ENCODE measurements around the gene SERPINE2. TPM values are rescaled to one million over a fixed set of nuclear protein-coding genes. Genes with fewer than 3 reads are reported as not detected.

Gene SERPINE2
- total RNA-seq, 2 donors from 2014 or later, result 1.6 to 4.4 TPM

DNA sequence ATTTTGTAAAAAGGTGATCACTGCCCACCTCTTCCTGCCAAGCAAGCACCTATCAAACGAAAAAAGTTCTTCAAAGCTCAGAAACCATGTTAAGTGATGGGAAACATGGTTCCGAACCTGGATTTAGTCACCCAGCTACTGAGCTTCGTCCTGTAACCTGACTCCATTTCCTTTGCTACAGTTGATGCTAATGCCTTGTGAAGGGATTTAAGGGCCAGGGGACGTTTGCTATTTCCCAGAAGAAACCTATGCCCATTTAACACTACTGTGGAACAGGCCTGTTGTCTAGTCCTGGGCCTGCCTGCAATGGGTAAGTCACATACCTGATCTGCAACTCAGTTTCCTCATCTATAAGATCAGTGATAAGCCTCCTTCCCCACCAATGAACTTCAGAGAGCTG, 14.8 kb downstream of the SERPINE2 start:
- Histone ChIP-seq H3K4me1 (peaks cover 5% of the 10 kb centered on the region), H3K4me3 (no peak overlapping the region), H3K9me3 (no peaks in the 10 kb centered on the region), H3K36me3 (replicated peaks in 1 of 2; ENCODE audit: insufficient read depth in 1 of 2, low read depth in 2 of 2) (no peaks in the 10 kb centered on the region), H3K27ac (no peak overlapping the region), H3K27me3 (no peaks in the 10 kb centered on the region)
- intact Hi-C loops (cut with DNase I), result no loop called here
- DNase-seq (no peak), ATAC-seq (no peak)
- TF ChIP-seq POLR2A (IDR thresholded peaks at IDR 0.05), result no peak
- TF ChIP-seq, protein P1, sequence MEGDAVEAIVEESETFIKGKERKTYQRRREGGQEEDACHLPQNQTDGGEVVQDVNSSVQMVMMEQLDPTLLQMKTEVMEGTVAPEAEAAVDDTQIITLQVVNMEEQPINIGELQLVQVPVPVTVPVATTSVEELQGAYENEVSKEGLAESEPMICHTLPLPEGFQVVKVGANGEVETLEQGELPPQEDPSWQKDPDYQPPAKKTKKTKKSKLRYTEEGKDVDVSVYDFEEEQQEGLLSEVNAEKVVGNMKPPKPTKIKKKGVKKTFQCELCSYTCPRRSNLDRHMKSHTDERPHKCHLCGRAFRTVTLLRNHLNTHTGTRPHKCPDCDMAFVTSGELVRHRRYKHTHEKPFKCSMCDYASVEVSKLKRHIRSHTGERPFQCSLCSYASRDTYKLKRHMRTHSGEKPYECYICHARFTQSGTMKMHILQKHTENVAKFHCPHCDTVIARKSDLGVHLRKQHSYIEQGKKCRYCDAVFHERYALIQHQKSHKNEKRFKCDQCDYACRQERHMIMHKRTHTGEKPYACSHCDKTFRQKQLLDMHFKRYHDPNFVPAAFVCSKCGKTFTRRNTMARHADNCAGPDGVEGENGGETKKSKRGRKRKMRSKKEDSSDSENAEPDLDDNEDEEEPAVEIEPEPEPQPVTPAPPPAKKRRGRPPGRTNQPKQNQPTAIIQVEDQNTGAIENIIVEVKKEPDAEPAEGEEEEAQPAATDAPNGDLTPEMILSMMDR (IDR thresholded peaks at IDR 0.05), result no peak
- WGBS, 2 donors, result 63 to 71% methylated on average over 4 of the region's 4 CpGs

DNA sequence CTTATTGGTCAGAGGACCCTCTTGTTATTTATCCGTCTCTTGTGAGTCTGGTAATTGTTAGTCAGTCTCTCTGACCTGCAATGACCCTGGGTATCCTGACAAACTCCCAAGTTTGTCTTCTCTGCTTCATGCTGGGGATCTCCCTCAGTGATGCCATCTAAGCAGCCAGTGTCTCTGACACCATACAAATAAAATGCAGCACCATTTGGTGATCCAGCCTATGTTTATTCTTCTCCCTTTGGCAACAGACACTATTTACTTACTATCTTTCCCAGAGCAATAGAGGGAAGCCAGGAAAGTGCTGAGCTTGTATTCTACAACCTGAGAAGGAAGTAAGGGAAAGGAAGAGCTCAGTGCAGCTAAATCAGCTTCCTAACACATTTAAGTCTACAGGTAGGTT, 15.9 kb downstream of the SERPINE2 start:
- intact Hi-C loops (cut with DNase I), result no loop called here
- TF ChIP-seq, protein P1 (IDR thresholded peaks at IDR 0.05), result no peak
- TF ChIP-seq POLR2A (IDR thresholded peaks at IDR 0.05), result no peak
- no peak overlapping the region for H3K4me3 ChIP-seq
- no peaks in the 10 kb centered on the region for H3K9me3 ChIP-seq
- H3K27ac ChIP-seq, result no peak overlapping the region
- no peaks in the 10 kb centered on the region for H3K27me3 ChIP-seq
- H3K4me1 ChIP-seq, result peaks cover 5% of the 10 kb centered on the region
- no peaks in the 10 kb centered on the region for H3K36me3 ChIP-seq (replicated peaks in 1 of 2; ENCODE audit: insufficient read depth in 1 of 2, low read depth in 2 of 2)
- DNase-seq, result no peak
- WGBS, 2 donors, result 83 to 100% methylated on average over 1 of the region's 1 CpG
- no peak for ATAC-seq

DNA sequence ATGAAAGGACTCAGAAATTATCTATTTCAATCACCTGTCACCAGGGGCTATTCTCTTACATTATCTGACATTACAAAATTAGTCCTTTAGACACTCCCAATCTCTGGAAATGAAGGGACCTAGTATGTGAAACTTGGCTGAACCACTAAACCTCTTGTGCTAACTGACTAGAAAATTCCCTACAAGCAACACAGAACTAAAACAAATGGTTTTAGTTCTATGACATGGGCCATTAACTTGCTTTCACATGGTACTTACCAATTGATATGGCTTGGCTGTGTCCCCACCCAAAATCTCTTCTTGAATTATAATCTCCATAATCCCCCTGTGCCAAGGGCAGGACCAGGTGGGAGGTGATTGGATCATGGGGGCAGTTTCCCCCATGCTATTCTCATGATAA, 16.6 kb downstream of the SERPINE2 start:
- TF ChIP-seq, protein P1 (IDR thresholded peaks at IDR 0.05), result no peak
- no peak for TF ChIP-seq POLR2A (IDR thresholded peaks at IDR 0.05)
- no peaks in the 10 kb centered on the region for H3K36me3 ChIP-seq (replicated peaks in 1 of 2; ENCODE audit: insufficient read depth in 1 of 2, low read depth in 2 of 2)

DNA sequence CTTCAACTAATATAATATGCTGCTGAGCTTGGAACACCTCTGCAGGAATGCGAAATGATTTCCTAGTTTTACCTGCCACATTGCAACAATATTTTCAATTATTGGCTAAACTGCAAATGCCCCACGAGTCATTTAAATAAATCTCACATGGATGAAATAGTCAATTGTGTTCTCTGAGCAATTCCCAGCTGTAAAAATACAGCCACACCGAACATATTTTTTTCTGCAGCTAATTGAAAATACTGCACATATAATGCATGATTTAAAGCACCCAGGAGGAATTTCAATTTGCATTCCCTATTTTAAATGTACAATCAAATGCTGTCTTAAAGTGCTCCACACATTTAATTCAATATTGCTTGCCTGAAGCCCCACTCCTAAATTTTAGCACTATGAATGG, 18.6 kb downstream of the SERPINE2 start:
- H3K27me3 ChIP-seq, result no peaks in the 10 kb centered on the region
- DNase-seq (no peak), ATAC-seq (no peak)
- WGBS, 2 donors, result 70 to 77% methylated on average over 3 of the region's 3 CpGs
- H3K27ac ChIP-seq, result no peak overlapping the region
- no peak for TF ChIP-seq POLR2A (IDR thresholded peaks at IDR 0.05)
- TF ChIP-seq, protein P1 (IDR thresholded peaks at IDR 0.05), result no peak
- intact Hi-C loops (cut with DNase I), result no loop called here
- H3K9me3 ChIP-seq, result no peaks in the 10 kb centered on the region
- H3K36me3 ChIP-seq (replicated peaks in 1 of 2; ENCODE audit: insufficient read depth in 1 of 2, low read depth in 2 of 2), result no peaks in the 10 kb centered on the region
- peaks cover 5% of the 10 kb centered on the region for H3K4me1 ChIP-seq
- H3K4me3 ChIP-seq, result no peak overlapping the region

More for the DNA sequence above, 16.6 kb downstream of the SERPINE2 start:
- H3K4me1 ChIP-seq, result peaks cover 5% of the 10 kb centered on the region
- no peak overlapping the region for H3K27ac ChIP-seq
- H3K27me3 ChIP-seq, result no peaks in the 10 kb centered on the region
- no peak for ATAC-seq
- intact Hi-C loops (cut with DNase I), result no loop called here
- no peak for DNase-seq
- no peak overlapping the region for H3K4me3 ChIP-seq
- no peaks in the 10 kb centered on the region for H3K9me3 ChIP-seq

DNA sequence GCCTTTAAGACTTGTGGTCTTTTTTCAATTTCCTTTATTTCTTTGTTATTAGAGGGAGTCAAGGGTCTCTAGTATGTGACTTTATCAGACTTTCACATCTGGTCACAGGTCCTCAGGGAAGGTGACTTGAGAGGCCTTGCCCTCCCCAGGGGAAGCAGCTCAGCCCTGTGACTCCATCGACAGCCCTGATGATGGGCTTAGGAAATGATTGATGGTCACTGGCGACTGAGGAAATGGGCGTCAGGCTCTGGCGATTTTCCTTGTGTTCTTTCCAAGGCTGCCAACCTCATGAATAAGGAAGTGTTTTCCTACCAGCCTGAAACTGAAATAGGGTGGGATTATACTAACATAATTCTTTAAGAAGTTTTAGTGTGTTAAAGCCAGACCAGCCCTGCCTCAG, 21.1 kb downstream of the SERPINE2 start:
- no peak for ATAC-seq
- WGBS, 2 donors, result 65 to 68% methylated on average over 4 of the region's 4 CpGs
- intact Hi-C loops (cut with DNase I), result no loop called here

More for the DNA sequence above, 21.1 kb downstream of the SERPINE2 start:
- DNase-seq, result no peak
- H3K4me3 ChIP-seq, result no peak overlapping the region
- no peak for TF ChIP-seq POLR2A (IDR thresholded peaks at IDR 0.05)
- TF ChIP-seq, protein P1 (IDR thresholded peaks at IDR 0.05), result no peak
- H3K9me3 ChIP-seq, result no peaks in the 10 kb centered on the region
- H3K27ac ChIP-seq, result no peak overlapping the region
- H3K27me3 ChIP-seq, result no peaks in the 10 kb centered on the region
- H3K4me1 ChIP-seq, result no peaks in the 10 kb centered on the region
- H3K36me3 ChIP-seq (replicated peaks in 1 of 2; ENCODE audit: insufficient read depth in 1 of 2, low read depth in 2 of 2), result no peaks in the 10 kb centered on the region

All from body of pancreas (tissue), 4 donors.